ENCODE data around the gene TPCN1.

TPCN1 gene

DNA sequence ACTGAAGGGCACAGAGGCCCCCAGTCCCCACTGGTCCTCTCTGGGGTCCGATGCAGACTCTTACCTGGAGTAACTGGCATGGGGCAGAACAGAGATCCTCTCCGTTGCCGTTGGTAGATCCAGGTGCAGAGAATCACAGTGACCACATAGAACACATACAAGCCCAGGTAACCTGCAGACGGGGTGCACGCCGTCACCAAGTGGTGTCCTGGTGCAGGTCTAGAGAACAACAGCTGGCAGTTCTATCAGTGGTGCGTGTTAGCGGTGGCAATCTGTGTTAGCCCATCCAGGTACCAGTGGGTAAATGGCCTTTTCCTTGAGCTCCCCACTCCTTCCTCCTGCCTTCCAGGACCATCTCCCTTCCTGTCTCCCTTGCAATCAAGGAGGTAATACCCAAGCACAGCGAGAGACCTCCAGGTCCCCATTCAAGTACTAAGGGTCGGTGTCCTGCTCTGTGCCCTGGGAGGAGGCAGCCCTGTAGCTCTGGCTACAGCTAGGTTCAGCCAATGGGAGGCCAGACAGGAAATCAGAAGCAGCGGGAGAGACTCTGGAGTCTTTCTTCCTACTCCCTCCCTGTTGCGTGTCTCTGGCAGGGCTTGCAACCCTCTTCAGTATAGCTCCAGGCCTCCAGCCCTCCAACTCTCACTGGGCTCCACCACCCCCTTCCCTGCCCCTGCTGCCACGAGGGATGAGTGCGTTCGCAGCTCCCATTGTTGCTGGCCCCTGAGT, 97.8 kb downstream of the TPCN1 start:
- Histone ChIP-seq H3K4me3 (ENCODE audit: low read depth, low read length) (no peak overlapping the region), H3K27ac (no peak overlapping the region), H3K27me3 (replicated peaks) (no peaks in the 10 kb centered on the region), H3K36me3 (replicated peaks) (peaks cover 6% of the 10 kb centered on the region)
- in situ Hi-C loops (cut with HindIII; ENCODE audit: low pct_ligation_motif_present, low sequenced_read_pairs): no loop called here
- TF ChIP-seq CTCF (IDR thresholded peaks at IDR 0.05; ENCODE audit: low read depth, low read length, missing control alignments): no peak
- no peak for DNase-seq

- no peak overlapping the region for H3K27ac ChIP-seq
- in situ Hi-C loops (cut with HindIII; ENCODE audit: low pct_ligation_motif_present, low sequenced_read_pairs): no loop called here
Observed at GRCh38 chr12:113320401-113320800, 99.1 kb downstream of the TPCN1 start.

GRCh38 chr12:113322343-113322742, 101.1 kb downstream of the TPCN1 start:
- TF ChIP-seq CTCF (IDR thresholded peaks at IDR 0.05; ENCODE audit: low read depth, low read length, missing control alignments): no peak
- Histone ChIP-seq H3K27ac (peak overlapping the region; percentile 53), H3K4me3 (ENCODE audit: low read depth, low read length) (no peak overlapping the region), H3K36me3 (replicated peaks) (peaks cover 6% of the 10 kb centered on the region), H3K27me3 (replicated peaks) (no peaks in the 10 kb centered on the region)
- peak; percentile 77 for DNase-seq
- in situ Hi-C loops (cut with HindIII; ENCODE audit: low pct_ligation_motif_present, low sequenced_read_pairs): no loop called here

More at GRCh38 chr12:113320401-113320800, 99.1 kb downstream of the TPCN1 start:
- Histone ChIP-seq H3K36me3 (replicated peaks) (peaks cover 6% of the 10 kb centered on the region), H3K27me3 (replicated peaks) (no peaks in the 10 kb centered on the region), H3K4me3 (ENCODE audit: low read depth, low read length) (no peak overlapping the region)
- TF ChIP-seq CTCF (IDR thresholded peaks at IDR 0.05; ENCODE audit: low read depth, low read length, missing control alignments): no peak
- no peak for DNase-seq

DNA sequence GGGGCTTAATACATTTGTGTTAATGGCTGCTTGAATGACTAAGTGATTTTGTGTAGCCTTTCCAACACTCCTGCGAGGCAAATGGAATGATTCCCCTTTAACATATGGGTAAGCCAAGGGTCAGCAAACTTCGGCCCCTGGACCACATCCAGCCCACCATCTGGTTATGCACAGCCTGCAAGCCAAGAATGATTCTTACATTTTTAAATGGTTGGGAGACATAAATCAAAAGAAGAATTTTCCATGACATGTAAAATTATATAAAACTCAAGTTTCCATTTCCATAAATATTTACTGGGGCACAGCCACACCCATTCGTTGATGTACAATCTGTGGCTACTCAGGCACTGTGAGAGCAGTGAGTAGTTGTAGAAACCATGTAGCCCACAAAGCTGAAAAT, 104.7 kb downstream of the TPCN1 start:
- no peak for TF ChIP-seq CTCF (IDR thresholded peaks at IDR 0.05; ENCODE audit: low read depth, low read length, missing control alignments)
- no peak overlapping the region for H3K4me3 ChIP-seq (ENCODE audit: low read depth, low read length)
- peaks cover 2% of the 10 kb centered on the region for H3K36me3 ChIP-seq (replicated peaks)
- DNase-seq: no peak
- in situ Hi-C loops (cut with HindIII; ENCODE audit: low pct_ligation_motif_present, low sequenced_read_pairs): no loop called here
- no peak overlapping the region for H3K27ac ChIP-seq
- H3K27me3 ChIP-seq (replicated peaks): no peaks in the 10 kb centered on the region

DNA sequence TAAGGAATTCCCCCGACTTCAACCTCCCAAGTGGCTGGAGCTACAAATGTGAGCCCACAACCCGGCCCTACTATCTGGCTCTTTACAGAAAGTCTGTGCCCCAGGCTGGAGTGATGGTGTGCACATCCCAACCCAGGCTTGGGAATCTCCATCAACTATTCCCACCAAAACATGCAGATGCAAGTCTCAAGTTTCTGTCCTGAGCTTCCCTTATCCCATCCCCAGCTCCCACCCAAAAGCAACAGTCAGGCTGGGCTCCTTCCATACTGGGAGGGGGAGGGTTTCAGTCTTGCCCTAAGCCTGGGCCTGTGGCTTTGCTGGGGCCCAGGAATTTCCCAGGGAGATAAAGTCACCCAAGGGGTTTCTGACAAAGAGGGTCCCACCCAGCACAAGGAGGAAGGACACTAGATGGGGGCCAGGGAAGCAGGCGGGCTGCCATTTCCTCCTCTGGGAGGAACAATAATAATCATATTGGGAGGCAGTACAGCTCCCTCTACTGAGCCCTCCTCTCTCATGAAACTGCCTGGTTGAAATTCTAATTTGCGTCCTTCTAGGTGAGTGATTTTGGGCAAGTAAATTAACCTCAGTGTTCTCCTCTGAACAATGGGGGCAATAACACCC, 105.6 kb downstream of the TPCN1 start:
- no peak overlapping the region for H3K4me3 ChIP-seq (ENCODE audit: low read depth, low read length)
- DNase-seq: no peak
- no peaks in the 10 kb centered on the region for H3K27me3 ChIP-seq (replicated peaks)
- H3K27ac ChIP-seq: no peak overlapping the region
- in situ Hi-C loops (cut with HindIII; ENCODE audit: low pct_ligation_motif_present, low sequenced_read_pairs): no loop called here
- TF ChIP-seq CTCF (IDR thresholded peaks at IDR 0.05; ENCODE audit: low read depth, low read length, missing control alignments): peak; percentile 27
- no peaks in the 10 kb centered on the region for H3K36me3 ChIP-seq (replicated peaks)
